MM.1S (cell line): Measurements from ENCODE around the gene TMEM248.
"Not testable (repeated sequence)": the region's sequence is repeated elsewhere in the genome, so short reads cannot be mapped to it uniquely, and the experiment has no call there.

Source experiments
- EZH2phosphoT487 ChIP-seq: fragments of 300-600 bp; sonication (generic); IDR thresholded peaks from 2 replicates; pipeline ENCODE4 v1.6.1; 2018; ENCODE audit warnings: antibody characterized with exemption, low read length
- TF ChIP-seq, protein P1 (sequence below): fragments of 300-600 bp; sonication (generic); IDR thresholded peaks from 2 replicates; pipeline ENCODE4 v1.5.1; 2016; ENCODE audit warnings: antibody characterized with exemption, low read length, mixed read lengths

DNA sequence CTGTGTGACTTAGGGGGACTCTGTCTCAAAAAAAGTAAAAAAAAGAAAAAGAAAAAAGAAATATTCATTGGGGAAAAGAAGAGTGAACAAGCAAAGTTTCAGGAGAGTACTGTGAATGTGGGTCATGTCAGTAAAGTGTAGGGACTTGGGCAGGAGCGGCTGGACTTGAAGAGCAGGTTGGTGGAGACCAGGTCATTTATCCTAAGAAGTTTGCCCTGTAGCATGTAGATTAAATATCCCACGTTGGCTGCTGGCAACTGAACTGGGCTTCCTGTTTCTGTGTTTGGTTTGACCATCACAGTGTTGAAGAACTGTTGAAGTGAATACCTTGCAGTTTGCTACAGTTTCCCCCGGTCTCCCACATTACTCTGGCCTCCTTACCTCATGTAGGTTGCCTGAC lies 32.8 kb upstream of the TMEM248 start:
- TF ChIP-seq, protein P1, sequence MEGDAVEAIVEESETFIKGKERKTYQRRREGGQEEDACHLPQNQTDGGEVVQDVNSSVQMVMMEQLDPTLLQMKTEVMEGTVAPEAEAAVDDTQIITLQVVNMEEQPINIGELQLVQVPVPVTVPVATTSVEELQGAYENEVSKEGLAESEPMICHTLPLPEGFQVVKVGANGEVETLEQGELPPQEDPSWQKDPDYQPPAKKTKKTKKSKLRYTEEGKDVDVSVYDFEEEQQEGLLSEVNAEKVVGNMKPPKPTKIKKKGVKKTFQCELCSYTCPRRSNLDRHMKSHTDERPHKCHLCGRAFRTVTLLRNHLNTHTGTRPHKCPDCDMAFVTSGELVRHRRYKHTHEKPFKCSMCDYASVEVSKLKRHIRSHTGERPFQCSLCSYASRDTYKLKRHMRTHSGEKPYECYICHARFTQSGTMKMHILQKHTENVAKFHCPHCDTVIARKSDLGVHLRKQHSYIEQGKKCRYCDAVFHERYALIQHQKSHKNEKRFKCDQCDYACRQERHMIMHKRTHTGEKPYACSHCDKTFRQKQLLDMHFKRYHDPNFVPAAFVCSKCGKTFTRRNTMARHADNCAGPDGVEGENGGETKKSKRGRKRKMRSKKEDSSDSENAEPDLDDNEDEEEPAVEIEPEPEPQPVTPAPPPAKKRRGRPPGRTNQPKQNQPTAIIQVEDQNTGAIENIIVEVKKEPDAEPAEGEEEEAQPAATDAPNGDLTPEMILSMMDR: not testable (repeated sequence)
- not testable (repeated sequence) for TF ChIP-seq EZH2phosphoT487
